WI38 (cell line): ENCODE results near the gene IKBKE.
A peak's percentile ranks its signal among the peaks of the same experiment; 100 is the strongest.

Source experiments
- H3K4me3 ChIP-seq: 2 replicates; pipeline ENCODE4 v1.5.1; 2011; ENCODE audit warnings: low read depth, mild to moderate bottlenecking, control low read depth, low read length
- CTCF ChIP-seq: IDR thresholded peaks from 2 replicates; pipeline ENCODE4 v1.5.1; 2012; ENCODE audit warnings: low read depth, mild to moderate bottlenecking, control low read depth, low read length

The IKBKE gene

DNA sequence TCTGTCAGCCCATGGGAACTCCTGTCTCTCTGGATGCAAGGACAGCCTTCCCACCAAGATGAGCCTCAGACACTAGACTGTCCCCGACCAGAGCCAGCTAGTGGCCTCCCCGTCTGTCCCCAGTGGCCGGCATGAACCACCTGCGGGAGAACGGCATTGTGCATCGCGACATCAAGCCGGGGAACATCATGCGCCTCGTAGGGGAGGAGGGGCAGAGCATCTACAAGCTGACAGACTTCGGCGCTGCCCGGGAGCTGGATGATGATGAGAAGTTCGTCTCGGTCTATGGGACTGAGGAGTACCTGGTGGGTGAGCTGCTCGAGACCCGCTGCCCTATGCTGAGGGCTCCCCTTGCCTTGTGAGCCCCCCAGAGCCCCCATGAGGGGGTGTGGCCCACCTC, 5.8 kb downstream of the IKBKE start:
- no peak for TF ChIP-seq CTCF
- no peak overlapping the region for H3K4me3 ChIP-seq

GRCh38 chr1:206476591-206476990, 6.3 kb downstream of the IKBKE start:
- TF ChIP-seq CTCF = no peak
- no peak overlapping the region for H3K4me3 ChIP-seq

DNA sequence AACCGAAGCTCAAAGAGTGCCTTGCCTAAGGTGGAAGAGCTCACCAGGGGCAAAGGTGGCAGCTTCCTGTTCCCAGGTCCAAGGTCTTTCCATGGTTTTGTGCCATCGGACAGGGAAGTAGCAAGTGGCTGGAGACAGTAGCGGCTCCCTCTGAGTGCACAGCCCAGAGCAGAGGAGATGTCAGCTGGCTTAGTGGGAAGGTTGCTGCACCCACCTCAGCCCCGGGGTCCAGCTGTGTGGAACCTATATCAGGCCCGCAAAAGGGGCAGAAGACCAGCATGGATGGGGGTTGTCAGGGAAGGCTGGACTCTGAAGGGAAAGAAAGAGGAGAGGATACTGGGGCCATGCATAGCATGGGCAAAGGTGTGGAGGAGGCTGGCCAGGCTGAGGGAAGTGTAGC, 6.8 kb downstream of the IKBKE start:
- TF ChIP-seq CTCF = no peak
- H3K4me3 ChIP-seq = no peak overlapping the region

DNA sequence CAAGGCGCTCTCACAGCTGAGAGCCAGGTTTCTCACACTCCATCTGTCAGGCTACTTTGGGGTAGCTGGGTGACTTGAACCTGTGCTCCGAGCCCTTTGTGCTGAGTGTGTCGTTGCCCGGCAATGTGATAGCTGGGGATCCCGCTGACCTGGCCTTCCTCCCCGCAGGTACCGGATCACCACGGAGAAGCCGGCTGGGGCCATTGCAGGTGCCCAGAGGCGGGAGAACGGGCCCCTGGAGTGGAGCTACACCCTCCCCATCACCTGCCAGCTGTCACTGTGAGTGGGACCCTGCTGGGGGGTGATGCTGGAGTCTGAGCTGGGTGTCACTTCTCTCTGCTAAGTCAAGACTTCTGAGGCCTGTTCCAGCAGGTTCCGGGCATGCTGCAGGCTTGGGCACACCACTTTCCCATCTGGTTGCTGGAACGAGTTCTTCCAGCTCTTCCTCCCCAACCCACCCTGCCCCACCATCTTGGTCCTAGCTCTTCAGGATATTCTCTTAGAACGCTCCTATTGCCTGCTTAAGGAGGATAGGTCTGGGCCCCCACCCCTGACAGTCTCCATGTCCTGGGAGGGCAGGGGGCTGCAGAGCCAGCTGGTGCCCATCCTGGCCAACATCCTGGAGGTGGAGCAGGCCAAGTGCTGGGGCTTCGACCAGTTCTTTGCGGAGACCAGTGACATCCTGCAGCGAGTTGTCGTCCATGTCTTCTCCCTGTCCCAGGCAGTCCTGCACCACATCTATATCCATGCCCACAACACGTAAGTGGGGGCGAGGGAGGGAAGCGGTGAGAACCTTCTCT, 7.5 kb downstream of the IKBKE start:
- TF ChIP-seq CTCF = no peak
- no peak overlapping the region for H3K4me3 ChIP-seq

- H3K4me3 ChIP-seq = no peak overlapping the region
These were observed 8.5 kb downstream of the IKBKE start for GRCh38 chr1:206478746-206479145.

GRCh38 chr1:206479183-206480125, 9.2 kb downstream of the IKBKE start:
- peak; percentile 75 for TF ChIP-seq CTCF

More at GRCh38 chr1:206478746-206479145, 8.5 kb downstream of the IKBKE start:
- 0 out of 2 replicates have a peak, but pooled peaks have one; percentile 2 for TF ChIP-seq CTCF

DNA sequence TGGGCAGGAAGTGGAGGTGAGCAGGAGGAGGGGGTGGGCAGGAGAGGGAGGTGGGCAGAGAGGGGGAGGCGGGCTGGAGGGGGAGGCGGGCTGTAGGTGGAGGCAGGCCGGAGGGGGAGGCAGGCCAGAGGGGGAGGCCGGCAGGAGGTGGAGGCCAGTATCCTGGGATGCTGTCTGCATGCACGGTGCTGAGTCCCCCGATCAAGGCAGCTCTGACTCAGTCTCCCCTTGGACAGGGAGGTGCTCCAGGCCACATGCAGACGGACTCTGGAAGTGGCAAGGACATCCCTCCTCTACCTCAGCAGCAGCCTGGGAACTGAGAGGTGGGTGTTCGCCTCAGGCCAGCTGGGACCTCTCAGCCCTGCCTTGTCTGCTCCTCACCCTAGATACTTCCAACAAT, 9.9 kb downstream of the IKBKE start:
- no peak overlapping the region for H3K4me3 ChIP-seq
- TF ChIP-seq CTCF = no peak

More at GRCh38 chr1:206479183-206480125, 9.2 kb downstream of the IKBKE start:
- no peak overlapping the region for H3K4me3 ChIP-seq
